ENCODE data around the gene WDR62.

Gene WDR62

DNA sequence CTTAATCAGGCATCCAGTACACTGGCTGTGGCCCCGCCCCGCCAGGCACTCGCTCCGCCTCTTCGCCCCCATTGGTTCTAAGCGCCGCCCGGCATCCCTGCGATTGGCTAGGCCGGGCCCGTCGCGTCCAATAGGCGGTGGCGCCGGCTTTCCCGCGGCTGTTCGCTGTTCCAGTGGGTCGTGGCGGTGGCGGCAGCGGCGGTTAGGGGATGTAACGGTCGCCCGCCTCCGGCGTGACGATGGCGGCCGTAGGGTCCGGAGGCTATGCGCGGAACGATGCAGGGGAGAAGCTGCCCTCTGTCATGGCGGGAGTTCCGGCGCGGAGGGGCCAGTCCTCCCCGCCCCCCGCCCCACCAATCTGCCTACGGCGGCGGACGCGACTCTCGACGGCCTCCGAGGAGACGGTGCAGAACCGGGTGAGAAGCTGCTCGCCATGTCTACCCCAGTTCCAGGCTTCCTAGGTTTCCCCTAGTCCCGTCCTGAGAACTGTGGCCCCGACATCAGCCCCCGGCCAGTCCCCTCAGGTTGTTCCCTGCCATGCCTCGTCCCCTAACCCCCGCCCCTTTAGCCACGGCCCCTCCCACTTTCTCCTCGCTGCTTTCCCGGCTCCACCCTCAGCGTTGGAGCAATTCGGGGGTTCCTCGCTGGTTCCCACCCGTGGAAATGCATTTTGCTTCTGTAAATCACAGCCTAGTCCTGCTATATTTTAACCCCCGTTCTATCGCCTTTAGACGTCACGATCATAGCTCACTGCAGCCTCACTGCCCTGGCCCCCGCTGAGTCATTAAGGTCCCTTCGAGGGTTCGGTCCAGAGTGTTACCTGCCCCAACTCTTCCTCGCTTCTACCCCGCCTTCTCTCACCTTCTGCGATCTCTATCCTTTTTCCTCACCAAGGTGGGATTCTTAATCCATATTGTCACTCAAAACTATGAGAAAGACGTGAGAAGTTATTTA, at the start of gene WDR62:
TSS of gene WDR62 (plus strand) at position 165 of the 954 bp plus-strand sequence. CDS start at position 240, 75 bp downstream.
- DNase-seq (ENCODE audit: low read depth) = no peak

DNA sequence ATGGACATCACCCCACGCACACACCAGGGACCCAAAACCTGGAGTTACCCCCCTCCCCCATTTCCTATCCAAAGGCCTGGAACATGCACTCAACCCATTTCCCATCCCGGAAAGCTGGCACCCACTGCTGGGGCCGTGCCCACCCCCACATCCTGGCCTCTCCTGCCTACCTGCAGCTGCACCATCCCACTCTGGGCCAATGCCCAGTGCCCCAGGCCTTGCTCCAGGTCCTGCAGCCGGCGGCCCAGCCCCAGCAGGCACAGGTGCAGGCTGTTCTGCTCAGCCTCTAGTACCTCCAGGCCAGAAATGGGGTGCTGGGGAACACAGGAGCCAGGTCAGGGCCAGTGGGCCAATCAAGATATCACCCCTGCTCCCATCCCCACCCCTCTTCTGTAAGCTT, 47.7 kb upstream of the WDR62 start:
- no peak for DNase-seq (ENCODE audit: low read depth)

DNA sequence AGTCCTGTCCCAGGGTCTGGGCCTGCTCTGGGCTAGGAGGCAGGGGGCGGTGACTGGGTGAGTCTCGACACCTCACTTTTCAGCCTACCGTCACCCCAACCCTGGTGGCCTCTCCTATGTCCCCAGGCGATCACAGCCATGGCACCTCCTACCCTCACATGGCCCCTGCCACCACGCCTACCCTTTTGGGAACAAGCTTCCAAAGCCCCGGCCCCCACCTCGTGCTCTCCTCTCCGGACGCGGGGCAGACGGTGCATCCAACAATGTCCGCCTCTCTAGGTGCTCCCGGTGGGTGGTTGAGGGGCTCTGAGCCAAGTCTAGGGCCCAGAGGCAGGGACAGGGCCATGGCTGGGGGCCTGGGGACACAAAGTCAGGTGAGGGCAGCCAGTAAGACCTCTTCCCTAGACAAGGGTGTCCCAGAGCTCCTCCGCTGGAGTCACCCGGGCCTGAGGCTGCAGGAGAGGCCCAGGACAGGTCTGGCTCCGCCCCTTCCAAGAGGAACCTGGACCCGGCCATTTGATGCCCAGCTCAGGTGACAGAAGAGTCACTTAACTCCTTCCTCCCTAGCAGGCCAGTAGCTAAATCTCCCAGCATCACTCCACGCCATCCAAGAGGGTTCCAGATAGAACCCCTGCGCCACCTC, 46.2 kb upstream of the WDR62 start, which contains the start of gene SYNE4:
TSS of gene SYNE4 (minus strand) at position 478 of the 643 bp plus-strand sequence. CDS start at position 346, 132 bp downstream.
- no peak for DNase-seq (ENCODE audit: low read depth)

DNA sequence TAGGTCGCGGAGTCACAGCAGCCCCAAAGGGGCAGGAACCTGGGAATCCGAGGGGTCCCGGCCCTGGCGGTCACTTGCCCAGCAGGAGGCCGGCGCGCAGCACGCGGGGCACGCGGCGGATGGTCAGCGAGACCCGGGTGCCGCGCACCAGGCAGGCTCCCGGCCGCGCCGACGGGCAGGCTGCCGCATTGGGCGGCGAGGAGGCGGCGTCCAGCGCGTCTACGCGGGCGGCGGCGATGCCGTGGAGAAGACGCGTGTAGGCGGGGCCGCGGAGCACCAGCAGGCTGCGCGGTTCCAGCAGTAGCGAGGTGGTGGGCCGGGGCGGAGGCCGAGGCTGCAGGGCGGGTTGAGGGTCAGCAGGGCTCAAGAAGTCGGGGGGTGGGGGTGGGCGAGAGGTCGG, 45.5 kb upstream of the WDR62 start:
- DNase-seq (ENCODE audit: low read depth) = peak; percentile 27

DNA sequence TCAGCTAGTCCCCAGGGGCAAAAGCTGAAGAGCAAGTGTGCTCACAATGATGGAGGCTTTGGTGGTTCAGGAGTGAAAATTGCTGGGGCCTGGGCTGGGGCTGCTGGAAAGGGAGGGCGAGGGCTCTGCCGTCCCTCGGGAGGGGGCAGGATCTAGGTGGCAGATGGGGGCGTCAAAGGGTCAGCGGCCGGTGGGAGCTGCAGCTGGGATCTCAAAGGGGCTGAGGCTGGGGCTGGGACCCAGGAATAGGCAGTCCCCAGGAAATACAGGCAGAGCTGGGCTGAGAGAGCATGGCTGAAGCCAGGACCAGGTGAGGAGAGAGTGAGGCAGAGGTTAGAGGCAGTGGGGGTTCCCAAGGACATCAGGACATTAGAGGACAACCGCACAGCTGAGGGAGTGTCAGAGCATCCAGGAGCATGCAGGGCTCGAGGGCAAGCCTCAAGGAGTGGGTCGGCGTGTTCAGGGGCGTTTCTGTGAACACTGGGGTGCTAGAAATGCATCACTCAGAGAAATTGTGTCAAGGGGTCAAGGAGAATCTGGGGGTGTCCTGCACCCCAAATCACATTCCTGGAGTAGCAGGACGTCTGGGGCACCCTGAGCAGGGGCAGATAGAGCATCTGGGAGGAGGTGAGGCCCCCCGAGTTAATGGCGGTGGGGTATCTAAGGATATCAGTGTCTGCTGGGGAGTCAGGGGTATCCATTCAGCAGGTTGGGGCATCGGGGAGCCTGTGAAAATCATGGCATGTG, 44.9 kb upstream of the WDR62 start:
- no peak for DNase-seq (ENCODE audit: low read depth)

DNA sequence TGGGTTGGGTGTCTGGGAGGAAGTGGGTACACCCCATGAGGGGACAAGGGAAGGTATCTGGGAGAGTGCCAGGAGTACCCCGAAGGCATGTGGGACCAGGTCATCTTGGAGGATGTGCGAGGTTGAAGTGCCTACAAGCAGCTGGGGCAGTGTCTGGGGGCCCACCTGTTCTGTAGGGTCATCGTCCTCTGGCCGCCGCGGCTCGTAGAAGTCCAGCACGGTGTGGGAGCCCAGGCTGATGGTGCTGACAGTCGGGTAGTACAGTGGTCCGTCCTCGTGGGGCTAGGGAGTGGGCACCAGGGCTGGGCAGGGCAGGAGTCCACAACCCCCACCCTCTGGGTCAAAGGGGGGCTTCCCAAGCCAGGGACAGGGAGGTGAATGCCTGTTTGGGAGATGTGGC, 44.3 kb upstream of the WDR62 start:
- no peak for DNase-seq (ENCODE audit: low read depth)

DNA sequence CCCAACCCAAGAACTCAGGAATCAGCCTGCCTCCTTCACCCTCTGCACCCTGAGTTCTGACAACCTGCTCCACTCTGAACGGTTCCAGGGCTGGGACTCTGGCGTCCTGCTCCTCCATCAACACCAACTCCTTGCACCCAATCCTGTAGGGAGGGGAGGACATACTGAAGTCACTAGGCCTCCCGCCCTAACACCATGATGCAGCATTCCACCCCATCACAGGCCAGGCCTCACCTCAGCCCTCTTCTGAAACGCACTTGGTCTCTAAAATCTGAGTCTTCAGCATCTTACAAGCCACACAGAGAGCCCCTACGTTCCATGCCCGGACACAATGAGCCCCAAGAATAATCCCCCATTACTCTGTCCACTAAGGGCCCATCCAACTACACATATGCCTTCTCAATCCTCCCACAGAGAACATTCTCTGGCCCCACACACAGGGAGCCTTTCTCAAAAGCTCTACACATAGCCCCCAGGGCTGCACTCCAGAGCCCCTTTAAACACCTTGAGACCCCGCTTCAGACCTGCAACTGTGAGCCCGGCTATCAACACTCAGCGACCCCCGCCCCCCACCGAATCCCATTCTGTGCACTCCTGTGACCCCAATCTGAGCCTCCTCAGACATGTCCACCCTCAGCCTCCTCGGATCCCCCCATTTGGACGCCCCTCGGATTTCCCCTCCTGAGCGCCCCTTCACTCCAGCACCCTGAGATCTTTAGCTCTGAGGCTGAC, 41.3 kb upstream of the WDR62 start:
- no peak for DNase-seq (ENCODE audit: low read depth)

DNA sequence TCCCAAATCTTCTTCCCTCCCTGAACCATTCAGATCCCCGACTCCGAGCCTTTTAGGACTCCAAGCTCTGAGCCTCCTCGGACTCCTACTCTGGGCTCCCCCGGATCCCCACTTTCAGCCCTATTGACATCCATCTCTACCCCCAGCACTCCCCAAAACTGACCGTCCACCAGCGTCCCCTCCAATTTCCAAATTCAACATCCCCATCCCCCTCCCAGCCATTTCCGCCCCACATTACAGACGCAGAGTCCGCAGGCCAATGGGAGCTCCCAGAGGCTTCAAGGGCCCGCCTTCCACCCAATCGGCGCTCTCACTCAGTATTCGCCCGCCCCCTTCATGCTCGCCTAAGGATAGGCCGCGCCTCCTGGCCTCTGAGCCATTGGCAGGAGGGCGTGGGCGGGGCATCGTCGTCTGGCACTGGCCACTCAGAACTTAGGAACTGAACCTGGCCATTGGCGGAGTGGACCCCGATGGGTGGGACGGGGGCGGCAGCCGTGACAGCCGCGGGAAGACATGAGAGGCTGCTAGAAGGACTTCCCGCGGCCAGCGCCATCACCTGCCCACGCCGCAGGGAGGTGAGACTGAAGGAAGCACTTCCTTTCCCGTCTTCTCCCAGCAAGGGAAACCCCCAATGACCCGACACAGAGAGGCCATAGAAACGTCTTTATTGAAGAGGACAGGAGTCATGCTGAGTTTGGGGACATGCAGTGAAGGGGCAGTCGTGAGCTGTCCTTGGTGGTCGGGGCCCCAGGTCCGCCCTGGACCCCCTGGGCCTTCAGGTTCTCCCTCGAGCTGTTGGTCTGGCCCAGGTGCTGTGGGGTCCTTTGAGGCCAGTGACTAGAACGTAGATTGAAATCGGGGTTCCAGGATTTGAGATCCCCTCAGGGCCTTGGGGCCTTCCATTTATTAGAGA, 40.4 kb upstream of the WDR62 start, which contains the start of gene ALKBH6:
TSS of gene ALKBH6 (minus strand) at position 202 of the 913 bp plus-strand sequence. CDS start 816 bp downstream, outside the sequence.
- peak; percentile 97 for DNase-seq (ENCODE audit: low read depth)

DNA sequence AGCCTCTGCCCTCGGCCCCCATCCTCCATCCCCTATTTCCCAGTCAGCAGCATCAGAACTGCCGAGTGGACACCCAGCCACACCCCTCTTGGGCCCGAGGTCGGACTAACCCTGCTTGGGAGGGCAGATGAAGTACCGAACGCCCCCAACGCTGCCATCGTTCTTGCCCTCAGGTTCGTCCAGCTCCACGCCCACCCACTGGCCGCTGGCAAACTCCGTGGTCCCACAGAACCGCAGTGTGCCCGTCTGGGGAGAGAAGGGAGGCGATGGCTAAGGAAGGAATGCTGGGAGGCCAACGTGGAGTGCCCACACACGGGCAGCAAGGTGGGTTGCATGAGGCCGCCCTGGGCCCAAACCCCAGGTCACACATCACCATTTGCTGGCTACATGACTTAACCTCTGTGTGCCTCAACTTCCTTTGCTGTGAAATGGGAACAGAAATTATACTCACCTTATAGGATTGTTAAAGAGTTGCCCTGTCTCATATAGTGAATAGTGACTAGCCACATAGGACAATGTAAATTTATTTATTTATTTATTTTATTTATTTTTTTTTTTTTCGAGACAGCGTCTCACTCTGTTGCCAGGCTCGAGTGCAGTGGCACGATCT, 35.5 kb upstream of the WDR62 start:
- no peak for DNase-seq (ENCODE audit: low read depth)

DNA sequence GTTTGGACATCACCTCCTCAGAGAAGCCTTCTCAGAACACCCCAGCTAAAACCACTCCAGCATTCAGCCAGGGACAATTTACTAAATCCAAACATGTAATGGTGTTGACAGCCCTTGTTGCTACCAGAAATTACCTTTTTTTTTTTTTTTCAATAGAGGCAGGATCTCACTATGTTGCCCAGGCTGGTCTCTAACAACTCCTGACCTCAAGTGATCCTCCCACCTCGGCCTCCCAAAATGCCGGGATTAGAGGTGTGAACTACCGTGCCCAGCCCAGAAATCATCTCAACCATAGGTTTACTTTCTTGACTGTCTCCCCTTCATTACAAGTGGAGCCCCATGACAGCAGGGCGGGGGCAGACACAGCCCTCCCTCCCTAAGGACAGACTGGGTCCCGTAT, 31.3 kb upstream of the WDR62 start:
- no peak for DNase-seq (ENCODE audit: low read depth)

DNA sequence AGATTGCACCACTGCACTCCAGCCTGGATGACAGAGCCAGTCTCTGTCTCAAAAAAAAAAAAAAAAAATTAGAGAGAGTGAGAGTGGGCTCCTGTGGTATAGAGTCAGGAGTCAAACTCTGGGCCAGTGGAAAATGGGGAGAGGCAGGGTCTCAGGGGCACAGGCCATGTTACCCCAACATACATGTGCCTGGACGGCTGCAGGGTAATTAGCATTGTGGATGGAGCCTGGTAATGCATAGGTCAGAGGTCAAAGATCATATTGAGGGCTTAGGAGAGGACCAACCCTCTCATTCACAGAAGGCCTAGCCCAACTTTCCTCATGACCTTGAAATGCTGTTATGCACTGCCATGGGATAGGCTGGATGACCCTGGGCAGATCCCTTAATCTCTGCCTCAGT, 29.2 kb upstream of the WDR62 start:
- DNase-seq (ENCODE audit: low read depth) = no peak

DNA sequence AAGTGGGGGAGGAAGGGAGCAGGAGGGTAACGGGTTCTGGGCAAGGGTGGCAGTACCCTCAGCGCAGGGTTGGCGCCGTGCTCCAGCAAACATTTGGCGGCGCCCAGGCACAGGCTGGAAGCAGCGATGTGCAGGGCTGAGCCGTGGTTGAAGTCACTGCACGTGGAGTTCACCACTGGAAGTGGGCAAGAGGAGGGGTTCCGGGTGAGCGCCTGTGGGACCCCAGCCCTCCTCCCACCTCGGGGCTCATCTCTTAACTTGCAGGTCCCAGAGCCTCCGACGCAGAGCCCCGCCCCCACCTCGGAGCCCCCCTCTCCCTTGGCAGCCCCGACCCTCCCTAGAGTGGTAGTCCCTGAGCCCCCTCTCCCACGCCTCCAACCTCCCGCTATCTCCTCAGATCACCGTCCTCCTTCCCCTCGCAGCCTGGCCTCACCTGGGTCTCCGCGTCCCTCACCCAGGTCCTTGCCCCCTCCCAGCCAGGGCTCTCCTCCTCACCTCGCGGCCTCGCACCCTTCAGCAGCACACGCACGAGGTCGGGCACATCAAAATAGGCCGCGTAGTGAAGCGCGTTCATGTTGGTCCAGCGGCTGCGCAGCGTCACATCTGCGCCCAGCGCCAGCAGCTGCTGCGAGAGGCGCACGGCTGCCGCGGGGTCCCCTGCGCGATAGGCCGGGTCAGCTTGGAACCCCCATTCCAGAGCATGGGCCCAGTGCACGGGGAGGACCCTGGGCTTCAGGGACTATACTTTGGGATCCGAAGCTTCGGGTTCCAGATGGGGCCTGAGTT, 28.4 kb upstream of the WDR62 start:
- DNase-seq (ENCODE audit: low read depth) = no peak

DNA sequence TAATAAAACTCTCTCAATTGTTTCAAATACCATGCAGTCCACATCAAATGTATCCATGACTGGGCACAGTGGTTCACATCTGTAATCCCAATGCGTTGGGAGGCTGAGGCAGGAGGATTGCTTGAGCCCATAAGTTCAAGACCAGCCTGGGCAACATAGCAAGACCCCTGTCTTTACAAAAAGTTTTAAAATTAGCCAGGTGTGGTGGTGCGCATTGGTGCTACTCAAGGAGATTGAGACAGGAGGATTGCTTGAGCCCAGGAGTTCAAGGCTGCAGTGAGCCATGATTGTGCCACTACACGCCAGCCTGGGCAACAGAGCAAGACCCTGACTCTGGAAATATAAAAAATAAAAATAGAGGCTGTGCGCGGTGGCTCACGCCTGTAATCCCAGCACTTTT, 27.0 kb upstream of the WDR62 start:
- DNase-seq (ENCODE audit: low read depth) = no peak

DNA sequence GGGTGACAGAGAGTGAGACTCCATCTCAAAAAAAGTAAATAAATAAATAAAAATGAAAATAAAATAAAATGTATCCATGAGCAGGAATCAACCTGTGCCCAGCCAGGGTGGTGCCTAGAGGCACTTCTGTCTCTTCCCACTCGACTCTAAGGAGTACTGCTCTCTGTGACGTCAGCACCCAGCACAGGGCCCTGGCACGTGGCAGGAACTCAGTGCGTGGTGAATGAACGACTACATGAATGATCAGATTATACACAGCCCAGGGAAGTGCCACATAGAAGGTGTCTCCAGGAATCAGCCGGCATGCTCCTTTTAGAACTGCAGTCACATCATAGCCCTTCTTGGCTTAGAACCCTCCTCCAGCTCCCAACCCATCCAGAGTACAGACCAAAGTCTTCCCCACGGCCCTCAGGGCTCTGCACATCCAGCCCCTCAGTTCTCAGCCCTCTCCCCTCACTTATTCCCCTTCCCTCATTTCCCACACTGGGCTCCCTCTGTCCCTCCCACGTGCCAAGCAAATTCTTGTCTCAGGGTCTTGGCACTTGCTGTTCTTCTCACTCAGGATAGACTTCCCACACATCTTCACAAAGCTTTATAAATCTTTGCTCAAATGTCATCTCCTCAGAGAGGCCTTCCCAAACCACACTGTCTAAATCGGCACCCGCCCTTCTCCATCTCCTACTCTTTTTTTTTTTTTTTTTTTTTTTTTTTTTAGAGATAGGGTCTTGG, 26.2 kb upstream of the WDR62 start:
- no peak for DNase-seq (ENCODE audit: low read depth)

DNA sequence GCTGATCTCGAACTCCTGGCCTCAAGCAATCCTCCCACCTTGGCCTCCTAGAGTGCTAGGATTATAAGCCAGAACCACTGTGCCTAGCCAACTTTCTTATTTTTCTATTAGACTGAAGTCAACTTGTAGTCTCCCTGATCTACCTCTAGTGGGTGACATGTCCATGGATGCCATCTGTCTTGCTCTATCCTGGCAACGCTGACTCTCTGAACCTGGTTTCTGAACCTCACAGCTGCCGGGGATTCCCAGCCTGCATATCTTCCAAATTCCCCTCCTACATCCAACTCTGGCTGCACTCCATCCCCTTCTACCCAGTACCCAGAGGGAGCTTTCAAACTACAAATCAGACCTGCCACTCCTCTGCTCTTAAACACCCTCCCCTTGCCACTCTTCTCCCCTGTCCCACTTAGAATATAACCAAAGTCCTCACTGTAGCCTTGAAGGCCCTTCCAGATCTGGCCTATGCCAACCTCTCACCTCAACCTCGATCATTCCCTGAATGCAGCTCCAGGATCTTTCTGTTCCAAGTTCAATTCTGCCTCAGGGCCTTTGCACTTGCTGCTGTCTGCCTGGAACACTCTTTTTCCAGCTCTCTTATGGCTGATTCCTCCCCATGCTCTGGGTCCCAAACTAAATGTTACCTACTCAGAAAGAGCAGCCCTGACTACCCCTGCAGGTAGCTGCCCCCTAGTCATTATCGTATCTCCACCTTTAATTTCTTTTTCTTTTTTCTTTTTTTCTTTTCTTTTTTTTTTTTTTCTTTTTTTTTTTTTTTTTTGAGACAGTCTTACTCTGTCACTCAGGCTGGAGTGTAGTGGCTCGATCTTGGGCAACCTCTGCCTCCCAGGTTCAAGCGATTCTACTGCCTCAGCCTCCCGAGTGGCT, 24.2 kb upstream of the WDR62 start:
- DNase-seq (ENCODE audit: low read depth) = no peak

DNA sequence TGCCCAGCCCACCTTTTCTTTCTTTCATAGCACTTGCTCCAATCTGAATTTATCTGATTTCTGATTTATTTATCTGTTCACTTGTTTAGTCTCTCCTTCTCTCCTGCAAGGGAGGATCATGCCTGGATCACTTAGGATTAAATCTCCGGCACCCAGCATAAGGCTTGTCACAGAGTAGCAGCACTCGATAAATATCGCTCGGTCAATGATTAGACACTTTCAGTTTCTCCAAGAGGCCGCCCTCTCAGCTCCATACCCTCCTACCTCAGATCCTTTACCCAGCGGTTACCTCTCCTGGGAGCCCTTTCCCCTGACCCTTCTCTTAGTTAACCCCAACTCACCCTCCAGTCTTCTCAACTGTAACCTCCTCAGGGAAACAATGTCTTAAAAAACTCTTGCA, 23.4 kb upstream of the WDR62 start:
- DNase-seq (ENCODE audit: low read depth) = no peak

DNA sequence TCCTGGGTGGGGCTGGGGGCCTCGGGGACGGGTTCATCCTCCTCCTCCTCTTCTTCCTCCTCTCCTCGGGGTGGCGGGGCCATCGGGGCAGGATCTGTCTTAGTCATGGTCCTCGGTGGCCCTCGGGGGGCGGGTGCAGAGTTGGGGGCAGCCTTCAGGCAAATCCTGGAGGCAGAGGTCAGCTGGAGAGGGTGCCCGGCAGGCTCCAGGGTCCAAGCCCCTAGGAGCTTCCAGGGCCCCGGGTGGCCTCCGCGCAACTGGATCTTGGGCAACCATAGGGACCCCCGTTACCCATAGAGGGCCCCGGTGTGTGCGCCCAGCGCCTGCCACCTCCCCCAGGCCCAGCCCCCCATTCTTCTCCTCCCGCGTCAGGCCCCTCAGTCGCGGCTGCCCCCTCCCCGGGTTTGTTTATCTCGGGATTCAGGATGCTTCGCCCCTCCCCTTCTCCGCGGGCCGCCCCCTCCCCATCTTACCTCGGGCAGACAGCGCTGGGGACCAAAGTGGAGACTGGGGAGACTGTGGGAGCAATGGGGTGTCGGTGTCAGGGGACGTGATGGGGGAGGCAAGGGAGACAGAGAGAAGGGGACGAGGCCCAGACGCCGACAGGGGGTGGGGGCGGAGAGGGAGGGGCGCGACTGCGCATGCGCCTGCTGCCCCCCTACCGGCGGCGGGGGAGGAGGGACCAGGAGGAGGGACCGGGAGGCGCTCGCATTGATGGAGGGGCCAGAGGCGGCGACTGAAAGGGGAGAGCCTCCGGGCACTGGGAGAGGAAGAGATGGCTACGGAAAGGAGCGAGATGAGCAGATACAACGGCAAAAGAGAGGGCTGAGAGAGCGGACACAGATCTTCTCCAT, 22.2 kb upstream of the WDR62 start, which contains the start of gene CLIP3:
TSS of gene CLIP3 (minus strand) at position 623 of the 854 bp plus-strand sequence. CDS start at position 107, 516 bp downstream.
- no peak for DNase-seq (ENCODE audit: low read depth)
